PC-3 (cell line): ENCODE measurements around the gene PPBP. TPM values are rescaled to one million over a fixed set of nuclear protein-coding genes. Genes with fewer than 3 reads are reported as not detected.
"Not testable (repeated sequence)": the region's sequence is repeated elsewhere in the genome, so short reads cannot be mapped to it uniquely, and the experiment has no call there.

Experiments used
- ATAC-seq: fragments of 200-7000 bp; cut with Tn5 transposase; 2 replicates; pipeline ENCODE4 v1.9.1; 2020; ENCODE audit warnings: mild to moderate bottlenecking, moderate library complexity
- BruUV-seq: library from RNA; stranded (reverse); fragments of 400-500 nt; replicated peaks from 2 replicates; lab custom pipeline; 2021; lab: Mats Ljungman, UMichigan
- CTCF ChIA-PET: fragments of 300-600 bp; sonication (Branson Sonifier 250); formaldehyde crosslinking; loops from one replicate; lab custom pipeline; 2022; ENCODE audit warnings: antibody characterized with exemption; lab: Charles Lee
- POLR2A ChIA-PET: fragments of 300-600 bp; sonication (Branson Sonifier 250); formaldehyde crosslinking; loops from one replicate; lab custom pipeline; 2022; ENCODE audit warnings: antibody characterized with exemption; ENCODE audit not compliant: unreplicated experiment; lab: Charles Lee
- DNase-seq: peaks from one replicate; pipeline ENCODE4 v3.0.0-alpha.2; 2015
- H2AFZ ChIP-seq: fragments of 300-600 bp; sonication (generic); 2 replicates; pipeline ENCODE4 v1.6.0; 2016; ENCODE audit warnings: antibody characterized with exemption, low read length
- H3F3A ChIP-seq: fragments of 300-600 bp; sonication (generic); one replicate; pipeline ENCODE4 v1.6.0; 2017; ENCODE audit warnings: antibody characterized with exemption, low read length, control low read depth, mild to moderate bottlenecking; ENCODE audit not compliant: unreplicated experiment
- H3K27ac ChIP-seq: fragments of 300-600 bp; sonication (generic); 2 replicates; pipeline ENCODE4 v1.5.1; 2016; ENCODE audit warnings: mild to moderate bottlenecking, low read length
- H3K27me3 ChIP-seq: fragments of 300-600 bp; sonication (generic); 2 replicates; pipeline ENCODE4 v1.6.1; 2016; ENCODE audit warnings: low read length, mixed read lengths
- H3K36me3 ChIP-seq: fragments of 300-600 bp; sonication (generic); 2 replicates; pipeline ENCODE4 v1.6.1; 2016; ENCODE audit warnings: low read depth, mixed run types, low read length, mixed read lengths
- H3K4me1 ChIP-seq: fragments of 300-600 bp; sonication (generic); 2 replicates; pipeline ENCODE4 v1.5.1; 2016; ENCODE audit warnings: low read length; ENCODE audit not compliant: insufficient read depth
- H3K4me2 ChIP-seq: fragments of 300-600 bp; sonication (generic); 2 replicates; pipeline ENCODE4 v1.6.0; 2016; ENCODE audit warnings: low read length
- H3K4me3 ChIP-seq: fragments of 300-600 bp; sonication (generic); 2 replicates; pipeline ENCODE4 v1.5.1; 2016; ENCODE audit warnings: mild to moderate bottlenecking, low read length, mixed read lengths
- H3K79me2 ChIP-seq: fragments of 300-600 bp; sonication (generic); 2 replicates; pipeline ENCODE4 v1.6.1; 2017; ENCODE audit warnings: low read length, mixed read lengths
- H3K9ac ChIP-seq: fragments of 300-600 bp; sonication (generic); 2 replicates; pipeline ENCODE4 v1.6.0; 2016; ENCODE audit warnings: mild to moderate bottlenecking, low read length
- H3K9me2 ChIP-seq: fragments of 300-600 bp; sonication (generic); replicated peaks from 2 replicates; pipeline ENCODE4 v1.6.1; 2016; ENCODE audit warnings: mixed run types, low read length, mixed read lengths
- H3K9me3 ChIP-seq: fragments of 300-600 bp; sonication (generic); 2 replicates; pipeline ENCODE4 v1.6.1; 2016; ENCODE audit warnings: low read length, mixed read lengths
- H4K20me1 ChIP-seq: fragments of 300-600 bp; sonication (generic); 2 replicates; pipeline ENCODE4 v1.6.1; 2016; ENCODE audit warnings: low read length, mixed read lengths
- EZH2 ChIP-seq: fragments of 300-600 bp; sonication (generic); IDR thresholded peaks from one replicate; pipeline ENCODE4 v1.6.1; 2017; ENCODE audit warnings: antibody characterized with exemption, mild to moderate bottlenecking, low read length; ENCODE audit not compliant: unreplicated experiment
- EZH2phosphoT487 ChIP-seq: fragments of 300-600 bp; sonication (generic); IDR thresholded peaks from 2 replicates; pipeline ENCODE4 v1.6.1; 2018; ENCODE audit warnings: mild to moderate bottlenecking, antibody characterized with exemption, low read length, borderline replicate concordance
- intact Hi-C: fragments of 100-400 bp; cut with micrococcal nuclease; formaldehyde crosslinking; loops from 2 replicates; pipeline ENCODE4 v1.9.0; 2023
- total RNA-seq: library from RNA; depleted of rRNA; stranded (reverse); fragments of >200 nt; gene quantifications from 2 replicates; pipeline ENCODE4 v1.2.3, GENCODE V29; 2014
- TF ChIP-seq, protein P1 (sequence below): fragments of 300-600 bp; sonication (generic); conservative IDR thresholded peaks from 2 replicates; pipeline ENCODE4 v1.5.1; 2017; ENCODE audit warnings: antibody characterized with exemption, low read depth, mild to moderate bottlenecking, low read length

The PPBP gene
- total RNA-seq, 1 experiment from 2014 or later = not detected

DNA sequence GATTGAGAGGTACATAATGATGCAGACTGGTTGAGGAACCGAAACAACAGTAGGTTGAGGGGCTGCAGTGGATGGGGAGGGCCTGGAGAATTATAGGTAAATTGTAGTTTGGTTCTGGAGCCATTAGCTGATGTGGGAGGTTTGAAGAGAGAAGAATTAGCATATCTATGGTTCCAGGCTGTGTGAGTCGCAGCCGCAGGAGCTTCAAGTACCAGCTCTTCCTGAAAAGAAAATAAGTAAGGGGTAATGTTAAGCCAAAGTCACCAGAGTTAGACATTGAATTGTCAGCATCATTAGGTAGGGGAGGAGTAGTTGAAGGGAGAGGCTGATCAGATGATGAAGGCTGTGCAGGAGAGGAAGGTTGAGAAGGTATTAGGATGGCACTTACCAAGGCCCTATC, 35.6 kb downstream of the PPBP start:
- intact Hi-C loops = no loop called here
- Histone ChIP-seq H3K9me3 (no peaks in the 10 kb centered on the region), H3K4me3 (no peak overlapping the region), H4K20me1 (no peaks in the 10 kb centered on the region), H2AFZ (no peak overlapping the region), H3K9me2 (no peaks in the 10 kb centered on the region), H3K4me1 (no peaks in the 10 kb centered on the region), H3F3A (no peaks in the 10 kb centered on the region), H3K36me3 (no peaks in the 10 kb centered on the region), H3K4me2 (no peak overlapping the region), H3K27me3 (no peaks in the 10 kb centered on the region), H3K9ac (no peak overlapping the region), H3K79me2 (no peaks in the 10 kb centered on the region), H3K27ac (no peak overlapping the region)
- no peak for DNase-seq
- no TSS peak for BruUV-seq
- POLR2A ChIA-PET = no interaction called here
- CTCF ChIA-PET = no interaction called here
- ATAC-seq = no peak
- TF ChIP-seq, protein P1, sequence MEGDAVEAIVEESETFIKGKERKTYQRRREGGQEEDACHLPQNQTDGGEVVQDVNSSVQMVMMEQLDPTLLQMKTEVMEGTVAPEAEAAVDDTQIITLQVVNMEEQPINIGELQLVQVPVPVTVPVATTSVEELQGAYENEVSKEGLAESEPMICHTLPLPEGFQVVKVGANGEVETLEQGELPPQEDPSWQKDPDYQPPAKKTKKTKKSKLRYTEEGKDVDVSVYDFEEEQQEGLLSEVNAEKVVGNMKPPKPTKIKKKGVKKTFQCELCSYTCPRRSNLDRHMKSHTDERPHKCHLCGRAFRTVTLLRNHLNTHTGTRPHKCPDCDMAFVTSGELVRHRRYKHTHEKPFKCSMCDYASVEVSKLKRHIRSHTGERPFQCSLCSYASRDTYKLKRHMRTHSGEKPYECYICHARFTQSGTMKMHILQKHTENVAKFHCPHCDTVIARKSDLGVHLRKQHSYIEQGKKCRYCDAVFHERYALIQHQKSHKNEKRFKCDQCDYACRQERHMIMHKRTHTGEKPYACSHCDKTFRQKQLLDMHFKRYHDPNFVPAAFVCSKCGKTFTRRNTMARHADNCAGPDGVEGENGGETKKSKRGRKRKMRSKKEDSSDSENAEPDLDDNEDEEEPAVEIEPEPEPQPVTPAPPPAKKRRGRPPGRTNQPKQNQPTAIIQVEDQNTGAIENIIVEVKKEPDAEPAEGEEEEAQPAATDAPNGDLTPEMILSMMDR = no peak
- TF ChIP-seq EZH2 (no peak), EZH2phosphoT487 (no peak)

DNA sequence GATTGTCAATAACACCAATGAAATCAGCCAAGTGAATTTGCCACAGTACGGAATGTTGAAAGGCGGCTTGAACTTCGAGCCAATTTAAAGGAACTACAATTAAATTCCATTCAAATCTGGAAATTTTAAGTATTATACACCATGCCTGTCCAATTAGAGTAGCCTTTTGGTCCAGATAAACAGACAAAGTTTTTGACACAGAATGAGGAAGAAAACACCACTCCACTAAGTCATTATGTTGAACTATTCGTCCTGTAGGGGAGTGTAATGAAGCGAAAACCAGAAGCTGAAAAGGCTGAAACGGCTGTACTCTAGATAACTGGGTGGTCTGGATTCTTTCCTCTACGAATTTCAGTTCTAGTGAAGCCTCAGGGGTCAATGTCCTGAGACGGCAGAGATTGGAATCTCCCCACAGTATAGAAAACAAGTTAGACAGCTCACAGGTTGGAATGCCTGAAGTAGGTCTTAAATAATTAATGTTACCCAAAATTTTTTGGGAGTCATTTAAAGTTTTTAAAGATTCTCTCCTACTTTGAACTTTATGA, 37.5 kb downstream of the PPBP start:
- H3K36me3 ChIP-seq, H3K27me3 ChIP-seq, BruUV-seq: not testable (repeated sequence)

DNA sequence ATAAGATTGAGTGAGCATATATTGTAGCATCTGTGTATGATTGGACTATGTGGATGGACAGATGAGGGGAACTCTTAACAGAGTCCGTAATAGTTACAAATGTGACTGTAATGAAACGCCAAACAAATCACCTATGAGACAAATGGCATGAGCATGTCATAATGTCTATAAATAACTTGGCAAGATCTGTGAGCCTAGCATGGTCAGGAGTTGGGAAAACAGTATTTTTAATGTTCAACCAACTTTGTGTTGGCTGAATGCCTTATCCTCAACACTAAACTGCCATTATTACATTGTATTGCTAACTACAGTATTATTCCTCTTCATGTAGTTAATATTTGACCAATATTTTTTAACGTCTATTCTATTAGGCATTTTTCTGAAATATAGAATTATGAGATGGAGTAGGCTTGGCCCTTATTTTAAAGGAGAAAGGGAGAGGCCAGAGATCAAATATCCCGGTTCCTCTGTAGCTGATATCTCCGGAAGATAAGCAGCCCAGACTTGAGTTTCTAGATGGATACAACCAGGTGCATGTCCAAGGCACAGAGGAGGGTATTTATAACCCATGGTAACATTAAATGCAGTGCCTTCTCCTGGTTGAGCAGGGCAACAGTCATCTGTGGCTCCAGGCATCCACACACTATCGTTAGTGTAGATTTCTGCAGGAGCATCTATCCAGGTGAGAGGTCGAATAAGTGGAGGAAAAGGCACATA, 38.8 kb downstream of the PPBP start:
- intact Hi-C loops = loop anchor here (5.0 kb wide), 1 partner anchor 68 kb away; no protein-coding TSS in a partner anchor
- no peak overlapping the region for H2AFZ ChIP-seq
- no peak overlapping the region for H3K4me3 ChIP-seq
- H3K27me3 ChIP-seq = no peaks in the 10 kb centered on the region
- no peaks in the 10 kb centered on the region for H3F3A ChIP-seq
- H3K4me2 ChIP-seq = no peak overlapping the region
- H3K36me3 ChIP-seq = no peaks in the 10 kb centered on the region
- ChIA-PET POLR2A (no interaction called here), CTCF (no interaction called here)
- H4K20me1 ChIP-seq = no peaks in the 10 kb centered on the region
- no TSS peak for BruUV-seq
- no peak for ATAC-seq
- H3K27ac ChIP-seq = no peak overlapping the region
- no peaks in the 10 kb centered on the region for H3K4me1 ChIP-seq
- TF ChIP-seq, protein P1 = no peak
- TF ChIP-seq EZH2 (no peak), EZH2phosphoT487 (no peak)
- H3K9me3 ChIP-seq = no peaks in the 10 kb centered on the region
- no peaks in the 10 kb centered on the region for H3K79me2 ChIP-seq
- DNase-seq = no peak
- no peak overlapping the region for H3K9ac ChIP-seq
- no peaks in the 10 kb centered on the region for H3K9me2 ChIP-seq

More for the DNA sequence above, 37.5 kb downstream of the PPBP start:
- H3K27ac ChIP-seq, H3F3A ChIP-seq, POLR2A ChIA-PET, ATAC-seq, H4K20me1 ChIP-seq, H2AFZ ChIP-seq, CTCF ChIA-PET, H3K9me3 ChIP-seq, H3K79me2 ChIP-seq, DNase-seq, H3K4me1 ChIP-seq, intact Hi-C loops, H3K9ac ChIP-seq, H3K4me2 ChIP-seq, H3K4me3 ChIP-seq, H3K9me2 ChIP-seq: not testable (repeated sequence)
